ENCODE data around the gene OSGIN1. TPM values are rescaled to one million over a fixed set of nuclear protein-coding genes. Genes with fewer than 3 reads are reported as not detected.
A peak's percentile ranks its signal among the peaks of the same experiment; 100 is the strongest.

OSGIN1 gene
- total RNA-seq, 1 donor from 2014 or later: 9.8 TPM

- intact Hi-C loops (cut with DNase I): no loop called here
Measured at GRCh38 chr16:83971165-83972130, 18.4 kb downstream of the OSGIN1 start.

GRCh38 chr16:83972256-83973008 is 19.4 kb downstream of the OSGIN1 start:
- no peaks in the 10 kb centered on the region for H3K9me3 ChIP-seq
- H3K36me3 ChIP-seq: no peaks in the 10 kb centered on the region
- no peak overlapping the region for H3K27ac ChIP-seq
- intact Hi-C loops (cut with DNase I): no loop called here
- H3K27me3 ChIP-seq (ENCODE audit: low read depth): peaks cover 13% of the 10 kb centered on the region
- TF ChIP-seq CTCF (IDR thresholded peaks at IDR 0.05): no peak
- no peaks in the 10 kb centered on the region for H3K4me1 ChIP-seq
- DNase-seq: peak; percentile 24
- ATAC-seq: no peak
- H3K4me3 ChIP-seq: no peak overlapping the region

More at GRCh38 chr16:83971165-83972130, 18.4 kb downstream of the OSGIN1 start:
- no peaks in the 10 kb centered on the region for H3K9me3 ChIP-seq
- peaks cover 13% of the 10 kb centered on the region for H3K27me3 ChIP-seq (ENCODE audit: low read depth)
- H3K4me3 ChIP-seq: no peak overlapping the region
- ATAC-seq: no peak
- DNase-seq: peak; percentile 38
- H3K27ac ChIP-seq: no peak overlapping the region
- H3K4me1 ChIP-seq: no peaks in the 10 kb centered on the region
- no peaks in the 10 kb centered on the region for H3K36me3 ChIP-seq
- no peak for TF ChIP-seq CTCF (IDR thresholded peaks at IDR 0.05)

GRCh38 chr16:83973077-83973476 is 20.0 kb downstream of the OSGIN1 start:
- no peak overlapping the region for H3K4me3 ChIP-seq
- intact Hi-C loops (cut with DNase I): no loop called here
- H3K27ac ChIP-seq: no peak overlapping the region
- DNase-seq: peak; percentile 30
- ATAC-seq: no peak
- no peaks in the 10 kb centered on the region for H3K4me1 ChIP-seq
- H3K9me3 ChIP-seq: no peaks in the 10 kb centered on the region
- TF ChIP-seq CTCF (IDR thresholded peaks at IDR 0.05): no peak
- H3K27me3 ChIP-seq (ENCODE audit: low read depth): peaks cover 13% of the 10 kb centered on the region
- no peaks in the 10 kb centered on the region for H3K36me3 ChIP-seq

- Histone ChIP-seq H3K4me3 (no peak overlapping the region), H3K4me1 (no peaks in the 10 kb centered on the region), H3K9me3 (no peaks in the 10 kb centered on the region), H3K27ac (no peak overlapping the region), H3K36me3 (no peaks in the 10 kb centered on the region), H3K27me3 (ENCODE audit: low read depth) (peaks cover 13% of the 10 kb centered on the region)
- DNase-seq (peak; percentile 40), ATAC-seq (no peak)
- intact Hi-C loops (cut with DNase I): no loop called here
- no peak for TF ChIP-seq CTCF (IDR thresholded peaks at IDR 0.05)
Measured at GRCh38 chr16:83973581-83974385, 20.7 kb downstream of the OSGIN1 start.

- ATAC-seq: no peak
- DNase-seq: peak; percentile 19
- H3K27me3 ChIP-seq (ENCODE audit: low read depth): peaks cover 6% of the 10 kb centered on the region
- H3K27ac ChIP-seq: no peak overlapping the region
- TF ChIP-seq CTCF (IDR thresholded peaks at IDR 0.05): no peak
- no peaks in the 10 kb centered on the region for H3K4me1 ChIP-seq
- intact Hi-C loops (cut with DNase I): no loop called here
- no peaks in the 10 kb centered on the region for H3K36me3 ChIP-seq
- no peaks in the 10 kb centered on the region for H3K9me3 ChIP-seq
- no peak overlapping the region for H3K4me3 ChIP-seq
Measured at GRCh38 chr16:83974475-83974874, 21.4 kb downstream of the OSGIN1 start.

All from lower lobe of right lung (tissue), 2 donors.